HCT116 (cell line): ENCODE measurements around the gene ZC3H7A. TPM values are rescaled to one million over a fixed set of nuclear protein-coding genes. Genes with fewer than 3 reads are reported as not detected.

Experiments
- ATAC-seq: fragments of 200-7000 bp; cut with Tn5 transposase; 2 replicates; pipeline ENCODE4 v1.9.1; 2020; ENCODE audit warnings: mild to moderate bottlenecking, moderate library complexity
- BruUV-seq: library from RNA; stranded (reverse); fragments of 400-500 nt; replicated peaks from 2 replicates; lab custom pipeline; 2021; lab: Mats Ljungman, UMichigan
- CTCF ChIA-PET: fragments of 300-600 bp; sonication (Branson Sonifier 250); formaldehyde crosslinking; loops from one replicate; lab custom pipeline; 2021; ENCODE audit warnings: antibody characterized with exemption; lab: Charles Lee
- POLR2A ChIA-PET: fragments of 300-600, 350-600 bp; sonication (Branson Sonifier 250); formaldehyde crosslinking; loops from one replicate; lab custom pipeline; 2021; ENCODE audit warnings: antibody characterized with exemption; lab: Charles Lee
- RAD21 ChIA-PET, 2 experiments: fragments of 300-600 bp; sonication (Branson Sonifier 250); formaldehyde crosslinking; loops; one replicate each; lab custom pipeline; 2023; ENCODE audit warnings: low total read pairs in 2 of 2; ENCODE audit not compliant: uncharacterized antibody in 2 of 2, unreplicated experiment in 2 of 2, low non-redundant PET in 1 of 2; lab: Charles Lee
- DNase-seq: peaks from one replicate; pipeline ENCODE4 v3.0.0-alpha.2; 2010; ENCODE audit warnings: low read depth, low spot score
- H2AFZ ChIP-seq: fragments of 200-600 bp; shearing (Covaris generic), sonication (generic); 2 replicates; pipeline ENCODE4 v1.6.1; 2017; ENCODE audit warnings: low read depth, mixed run types, mixed read lengths, antibody characterized with exemption, low read length; ENCODE audit not compliant: poor library complexity, severe bottlenecking
- H3K27ac ChIP-seq: 2 replicates; pipeline ENCODE4 v1.5.1; 2012; ENCODE audit warnings: low read depth, low read length
- H3K27me3 ChIP-seq: fragments of 200-600 bp; sonication (generic); 2 replicates; pipeline ENCODE4 v1.6.1; 2016; ENCODE audit warnings: mixed run types, low read length, mixed read lengths; ENCODE audit not compliant: insufficient read depth
- H3K36me3 ChIP-seq, 2 experiments: fragments of 200-500 bp in 1 of 2; fragments of 200-600 bp in 1 of 2; sonication (Bioruptor generic) in 1 of 2; sonication (generic) in 1 of 2; 2 replicates each; pipeline versions ENCODE4 v1.5.1 to v1.6.1; 2014 to 2016; ENCODE audit warnings: low read length in 2 of 2, inconsistent platforms in 1 of 2, mixed read lengths in 1 of 2, mixed run types in 1 of 2; ENCODE audit not compliant: insufficient read depth in 2 of 2, control insufficient read depth in 1 of 2
- H3K4me1 ChIP-seq, 2 experiments: fragments of 200-600 bp in 1 of 2; sonication (generic) in 1 of 2; 2 replicates each; pipeline versions ENCODE4 v1.5.1 to v1.6.1; 2012 to 2017; ENCODE audit warnings: low read length in 2 of 2, inconsistent platforms in 1 of 2, mild to moderate bottlenecking in 1 of 2, mixed read lengths in 1 of 2, mixed run types in 1 of 2, moderate library complexity in 1 of 2; ENCODE audit not compliant: insufficient read depth in 2 of 2, control insufficient read depth in 1 of 2
- H3K4me2 ChIP-seq: fragments of 200-600 bp; sonication (generic); 2 replicates; pipeline ENCODE4 v1.6.1; 2017; ENCODE audit warnings: mixed run types, low read length, mixed read lengths
- H3K4me3 ChIP-seq, 2 experiments: fragments of 200-600 bp in 1 of 2; sonication (generic) in 1 of 2; replicated peaks in 1 of 2; 2 replicates each; pipeline ENCODE4 v1.5.1; 2011 to 2016; ENCODE audit warnings: low read length in 2 of 2, control low read depth in 1 of 2, low read depth in 1 of 2, mild to moderate bottlenecking in 1 of 2, mixed read lengths in 1 of 2, mixed run types in 1 of 2
- H3K79me2 ChIP-seq: fragments of 200-600 bp; sonication (generic); 2 replicates; pipeline ENCODE4 v1.6.1; 2017; ENCODE audit warnings: mild to moderate bottlenecking, mixed run types, low read length, moderate library complexity, mixed read lengths; ENCODE audit not compliant: insufficient read depth
- H3K9ac ChIP-seq: fragments of 200-600 bp; sonication (generic); 2 replicates; pipeline ENCODE4 v1.6.1; 2016; ENCODE audit warnings: low read length, mixed read lengths
- H3K9me2 ChIP-seq: fragments of 200-600 bp; sonication (generic), shearing (Covaris generic); 2 replicates; pipeline ENCODE4 v1.6.1; 2017; ENCODE audit warnings: mixed run types, mild to moderate bottlenecking, moderate library complexity; ENCODE audit not compliant: insufficient read depth
- H3K9me3 ChIP-seq, 2 experiments: fragments of 200-500 bp in 1 of 2; fragments of 200-600 bp in 1 of 2; sonication (Bioruptor generic) in 1 of 2; sonication (generic) in 1 of 2; 2 replicates each; pipeline ENCODE4 v1.6.1; 2014 to 2017; ENCODE audit warnings: low read length in 2 of 2, mixed read lengths in 2 of 2, inconsistent platforms in 1 of 2, low read depth in 1 of 2, mild to moderate bottlenecking in 1 of 2, mixed run types in 1 of 2, moderate library complexity in 1 of 2; ENCODE audit not compliant: control insufficient read depth in 1 of 2, insufficient read depth in 1 of 2
- H4K20me1 ChIP-seq: fragments of 200-600 bp; sonication (generic), shearing (Covaris generic); 2 replicates; pipeline ENCODE4 v1.6.1; 2017; ENCODE audit warnings: mixed run types, mild to moderate bottlenecking, moderate library complexity; ENCODE audit not compliant: insufficient read depth
- CBX3 ChIP-seq: IDR thresholded peaks from 2 replicates; pipeline ENCODE4 v1.6.1; 2012; ENCODE audit warnings: low read depth
- CTCF ChIP-seq, 3 experiments: fragments of 200-600 bp in 1 of 3; sonication (generic) in 1 of 3; IDR thresholded peaks in 2 of 3; conservative IDR thresholded peaks in 1 of 3; 2 replicates each; pipeline ENCODE4 v1.5.1; 2012 to 2017; ENCODE audit warnings: low read depth in 2 of 3, low read length in 2 of 3, antibody characterized with exemption in 1 of 3, borderline replicate concordance in 1 of 3, control low read depth in 1 of 3, mild to moderate bottlenecking in 1 of 3, mixed read lengths in 1 of 3, mixed run types in 1 of 3, moderate library complexity in 1 of 3; ENCODE audit not compliant: insufficient read depth in 1 of 3
- ELF1 ChIP-seq: IDR thresholded peaks from 2 replicates; pipeline ENCODE4 v1.6.1; 2012; ENCODE audit warnings: low read depth, borderline replicate concordance
- EZH2 ChIP-seq: fragments of 200-600 bp; sonication (generic); IDR thresholded peaks from 2 replicates; pipeline ENCODE4 v1.6.1; 2017; ENCODE audit warnings: antibody characterized with exemption, mixed run types
- EZH2phosphoT487 ChIP-seq: fragments of 200-600 bp; IDR thresholded peaks from 2 replicates; pipeline ENCODE4 v1.6.1; 2018; ENCODE audit warnings: antibody characterized with exemption, borderline replicate concordance
- FOSL1 ChIP-seq: IDR thresholded peaks from 2 replicates; pipeline ENCODE4 v1.6.1; 2012; ENCODE audit warnings: low read depth
- JUND ChIP-seq: IDR thresholded peaks from 2 replicates; pipeline ENCODE4 v1.6.1; 2012
- MAX ChIP-seq: IDR thresholded peaks from 2 replicates; pipeline ENCODE4 v1.6.1; 2012
- POLR2AphosphoS5 ChIP-seq: IDR thresholded peaks from 2 replicates; pipeline ENCODE4 v1.6.1; 2011; ENCODE audit warnings: mild to moderate bottlenecking, low read depth, low read length, moderate library complexity
- RAD21 ChIP-seq: IDR thresholded peaks from 2 replicates; pipeline ENCODE4 v1.6.1; 2012; ENCODE audit warnings: low read depth, mild to moderate bottlenecking
- SIN3A ChIP-seq: IDR thresholded peaks from 2 replicates; pipeline ENCODE4 v1.6.1; 2012; ENCODE audit warnings: low read depth
- YY1 ChIP-seq: IDR thresholded peaks from 2 replicates; pipeline ENCODE4 v1.6.1; 2011; ENCODE audit warnings: low read length, low read depth, moderate library complexity, mild to moderate bottlenecking; ENCODE audit not compliant: insufficient replicate concordance; ENCODE audit errors: extremely low read depth
- ZFX ChIP-seq: fragments of 450-650 bp; IDR thresholded peaks from 2 replicates; pipeline ENCODE4 v1.6.1; 2017
- ZNF274 ChIP-seq: fragments of 200-500 bp; sonication (Bioruptor generic); IDR thresholded peaks from 2 replicates; pipeline ENCODE4 v1.6.1; 2014; ENCODE audit warnings: mild to moderate bottlenecking, low read depth, low read length, inconsistent platforms
- intact Hi-C: fragments of 100-400 bp; cut with micrococcal nuclease; formaldehyde crosslinking; loops from 2 replicates; pipeline ENCODE4 v1.10.0; 2022
- total RNA-seq: library from RNA; stranded (reverse); gene quantifications from one replicate; pipeline ENCODE4 v1.2.1, GENCODE V29; 2021; ENCODE audit not compliant: unreplicated experiment
- TF ChIP-seq, protein P1 (sequence below): IDR thresholded peaks from 2 replicates; pipeline ENCODE4 v1.6.1; 2012; ENCODE audit warnings: low read depth

The ZC3H7A gene
- total RNA-seq, 1 experiment from 2014 or later, result 33.4 TPM

DNA sequence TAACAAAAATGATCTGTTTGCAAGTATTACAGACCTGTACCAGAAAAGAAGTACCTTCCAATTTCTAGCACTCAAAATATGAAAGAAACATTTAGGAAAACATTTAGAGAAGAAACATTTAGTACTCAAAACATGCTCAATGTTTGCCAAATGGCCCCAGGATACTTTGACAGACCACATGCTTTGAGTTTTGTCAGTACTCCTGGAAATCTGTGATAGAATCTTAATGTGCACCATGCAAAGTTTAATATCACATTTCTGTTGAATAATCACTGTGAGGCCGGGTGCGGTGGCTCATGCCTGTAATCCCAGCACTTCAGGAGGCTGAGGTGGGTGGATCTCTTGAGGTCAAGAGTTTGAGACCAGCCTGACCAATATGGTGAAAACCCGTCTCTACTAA is 8.5 kb upstream of the ZC3H7A start:
- no TSS peak for BruUV-seq
- H3K27me3 ChIP-seq, result no peaks in the 10 kb centered on the region
- no peaks in the 10 kb centered on the region for H4K20me1 ChIP-seq
- TF ChIP-seq ZFX (no peak), POLR2AphosphoS5 (no peak), EZH2 (no peak), MAX (no peak), EZH2phosphoT487 (no peak), FOSL1 (no peak), SIN3A (no peak), ZNF274 (no peak), CTCF (IDR thresholded peaks at IDR 0.05 in 2 of 3, conservative IDR thresholded peaks at IDR 0.05 in 1 of 3; ENCODE audit: borderline replicate concordance in 1 of 3, insufficient read depth in 1 of 3, low read depth in 2 of 3, low read length in 2 of 3) (no peak), JUND (no peak), CBX3 (no peak), RAD21 (no peak), ELF1 (no peak), YY1 (no peak)
- TF ChIP-seq, protein P1, sequence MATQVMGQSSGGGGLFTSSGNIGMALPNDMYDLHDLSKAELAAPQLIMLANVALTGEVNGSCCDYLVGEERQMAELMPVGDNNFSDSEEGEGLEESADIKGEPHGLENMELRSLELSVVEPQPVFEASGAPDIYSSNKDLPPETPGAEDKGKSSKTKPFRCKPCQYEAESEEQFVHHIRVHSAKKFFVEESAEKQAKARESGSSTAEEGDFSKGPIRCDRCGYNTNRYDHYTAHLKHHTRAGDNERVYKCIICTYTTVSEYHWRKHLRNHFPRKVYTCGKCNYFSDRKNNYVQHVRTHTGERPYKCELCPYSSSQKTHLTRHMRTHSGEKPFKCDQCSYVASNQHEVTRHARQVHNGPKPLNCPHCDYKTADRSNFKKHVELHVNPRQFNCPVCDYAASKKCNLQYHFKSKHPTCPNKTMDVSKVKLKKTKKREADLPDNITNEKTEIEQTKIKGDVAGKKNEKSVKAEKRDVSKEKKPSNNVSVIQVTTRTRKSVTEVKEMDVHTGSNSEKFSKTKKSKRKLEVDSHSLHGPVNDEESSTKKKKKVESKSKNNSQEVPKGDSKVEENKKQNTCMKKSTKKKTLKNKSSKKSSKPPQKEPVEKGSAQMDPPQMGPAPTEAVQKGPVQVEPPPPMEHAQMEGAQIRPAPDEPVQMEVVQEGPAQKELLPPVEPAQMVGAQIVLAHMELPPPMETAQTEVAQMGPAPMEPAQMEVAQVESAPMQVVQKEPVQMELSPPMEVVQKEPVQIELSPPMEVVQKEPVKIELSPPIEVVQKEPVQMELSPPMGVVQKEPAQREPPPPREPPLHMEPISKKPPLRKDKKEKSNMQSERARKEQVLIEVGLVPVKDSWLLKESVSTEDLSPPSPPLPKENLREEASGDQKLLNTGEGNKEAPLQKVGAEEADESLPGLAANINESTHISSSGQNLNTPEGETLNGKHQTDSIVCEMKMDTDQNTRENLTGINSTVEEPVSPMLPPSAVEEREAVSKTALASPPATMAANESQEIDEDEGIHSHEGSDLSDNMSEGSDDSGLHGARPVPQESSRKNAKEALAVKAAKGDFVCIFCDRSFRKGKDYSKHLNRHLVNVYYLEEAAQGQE, result no peak
- ATAC-seq (no peak), DNase-seq (no peak)
- ChIA-PET POLR2A (no interaction called here), RAD21 (no interaction called here), CTCF (interaction anchor here (1.1 kb wide), 1 partner anchor 8 kb away, joined by 4 read pairs; the partner anchor contains the start of gene ZC3H7A)
- no peak overlapping the region for H3K9ac ChIP-seq
- H3K79me2 ChIP-seq, result no peaks in the 10 kb centered on the region
- H3K36me3 ChIP-seq, result no peaks in the 10 kb centered on the region
- H3K4me2 ChIP-seq, result no peak overlapping the region
- H3K27ac ChIP-seq, result no peak overlapping the region
- H2AFZ ChIP-seq, result no peak overlapping the region
- peaks cover 0 to 6% of the 10 kb centered on the region in 2 experiments; a peak in 1 of 4 replicates for H3K4me1 ChIP-seq
- H3K9me3 ChIP-seq, result no peaks in the 10 kb centered on the region
- intact Hi-C loops, result no loop called here
- H3K9me2 ChIP-seq, result no peaks in the 10 kb centered on the region
- no peak overlapping the region for H3K4me3 ChIP-seq
